ENCODE measurements around the gene FANCB.
A peak's percentile ranks its signal among the peaks of the same experiment; 100 is the strongest.

FANCB gene

GRCh38 chrX:14872851-14873675 lies at the start of gene FANCB, which contains the start of gene MOSPD2:
FANCB (minus strand) TSS chrX:14873069; CDS start chrX:14865510, 7,559 bp downstream.
MOSPD2 (plus strand) TSS chrX:14873421; CDS start chrX:14873529, 108 bp downstream.
- peak; percentile 92 for DNase-seq

GRCh38 chrX:14922437-14922836 lies 49.6 kb upstream of the FANCB start:
- DNase-seq: no peak

GRCh38 chrX:14920196-14920595 lies 47.3 kb upstream of the FANCB start:
- DNase-seq: no peak

- no peak for DNase-seq
Measured at GRCh38 chrX:14919407-14919806, 46.5 kb upstream of the FANCB start.

GRCh38 chrX:14916017-14916674 lies 43.3 kb upstream of the FANCB start:
- DNase-seq: no peak

GRCh38 chrX:14915596-14915995 lies 42.7 kb upstream of the FANCB start:
- no peak for DNase-seq

GRCh38 chrX:14913241-14913640 lies 40.4 kb upstream of the FANCB start:
- no peak for DNase-seq

GRCh38 chrX:14903891-14904290 lies 31.0 kb upstream of the FANCB start:
- no peak for DNase-seq

GRCh38 chrX:14902537-14902936 lies 29.7 kb upstream of the FANCB start:
- no peak for DNase-seq

GRCh38 chrX:14899607-14900006 lies 26.7 kb upstream of the FANCB start:
- no peak for DNase-seq

GRCh38 chrX:14897042-14897441 lies 24.2 kb upstream of the FANCB start:
- DNase-seq: no peak

- no peak for DNase-seq
Measured at GRCh38 chrX:14896273-14896672, 23.4 kb upstream of the FANCB start.

GRCh38 chrX:14886252-14886651 lies 13.4 kb upstream of the FANCB start:
- no peak for DNase-seq

GRCh38 chrX:14884714-14885113 lies 11.8 kb upstream of the FANCB start:
- DNase-seq: no peak

GRCh38 chrX:14883826-14884225 lies 11.0 kb upstream of the FANCB start:
- DNase-seq: no peak

GRCh38 chrX:14875624-14876023 lies 2.8 kb upstream of the FANCB start:
- no peak for DNase-seq

- no peak for DNase-seq
Measured at GRCh38 chrX:14873676-14874049, 794 bp upstream of the FANCB start.

- DNase-seq: no peak
Measured at GRCh38 chrX:14872355-14872754, 514 bp downstream of the FANCB start.

GRCh38 chrX:14871767-14872166 lies 1.1 kb downstream of the FANCB start:
- no peak for DNase-seq

- no peak for DNase-seq
Measured at GRCh38 chrX:14865201-14865600, 7.7 kb downstream of the FANCB start.

- no peak for DNase-seq
Measured at GRCh38 chrX:14864631-14865030, 8.2 kb downstream of the FANCB start.

- DNase-seq: no peak
Measured at GRCh38 chrX:14851526-14851925, 21.3 kb downstream of the FANCB start.

- DNase-seq: no peak
Measured at GRCh38 chrX:14843666-14844065, 29.2 kb downstream of the FANCB start.

- DNase-seq: no peak
Measured at GRCh38 chrX:14837155-14837554, 35.7 kb downstream of the FANCB start.
